Lung (tissue), 12 donors: ENCODE measurements around the gene DENND6B. TPM values are rescaled to one million over a fixed set of nuclear protein-coding genes. Genes with fewer than 3 reads are reported as not detected.

Experiments
- ATAC-seq: fragments of 200-7000 bp; cut with Tn5 transposase; one replicate; pipeline ENCODE4 v1.9.1; 2020; ENCODE audit warnings: moderate number of reproducible peaks; ENCODE audit not compliant: insufficient read depth, low FRiP score
- DNase-seq, 3 donors: peaks; one replicate each; pipeline ENCODE4 v3.0.0-alpha.2; 2013 to 2017
- H3K27ac ChIP-seq, 2 donors: one replicate each; pipeline ENCODE4 v1.5.1; 2013; ENCODE audit warnings: mild to moderate bottlenecking in 2 of 2, moderate library complexity in 2 of 2, control low read depth in 1 of 2, inconsistent platforms in 1 of 2, low read depth in 1 of 2, low read length in 1 of 2
- H3K27me3 ChIP-seq, 3 donors: one replicate each; pipeline ENCODE4 v1.5.1; 2013; ENCODE audit warnings: low read length in 2 of 3; ENCODE audit not compliant: control insufficient read depth in 3 of 3, insufficient read depth in 3 of 3
- H3K36me3 ChIP-seq, 4 donors: one replicate each; pipeline ENCODE4 v1.5.1; 2013; ENCODE audit warnings: low read length in 4 of 4, mild to moderate bottlenecking in 1 of 4, moderate library complexity in 1 of 4; ENCODE audit not compliant: control insufficient read depth in 4 of 4, insufficient read depth in 4 of 4
- H3K4me1 ChIP-seq, 5 donors: one replicate each; pipeline ENCODE4 v1.5.1; 2013; ENCODE audit warnings: low read length in 5 of 5, mild to moderate bottlenecking in 2 of 5, moderate library complexity in 1 of 5; ENCODE audit not compliant: control insufficient read depth in 5 of 5, insufficient read depth in 5 of 5
- H3K4me3 ChIP-seq: one replicate; pipeline ENCODE4 v1.5.1; 2013; ENCODE audit warnings: mild to moderate bottlenecking, control low read depth, moderate library complexity
- H3K9ac ChIP-seq, 2 donors: one replicate each; pipeline ENCODE4 v1.5.1; 2013; ENCODE audit warnings: low read length in 2 of 2, control low read depth in 1 of 2; ENCODE audit not compliant: insufficient read depth in 1 of 2
- H3K9me3 ChIP-seq, 4 donors: one replicate each; pipeline ENCODE4 v1.5.1; 2013; ENCODE audit warnings: low read length in 3 of 4, mild to moderate bottlenecking in 1 of 4, moderate library complexity in 1 of 4; ENCODE audit not compliant: control insufficient read depth in 4 of 4, insufficient read depth in 3 of 4
- CTCF ChIP-seq: IDR thresholded peaks from 2 replicates; pipeline ENCODE4 v1.5.1; 2012; ENCODE audit warnings: mild to moderate bottlenecking; ENCODE audit errors: control extremely low read depth, extremely low read depth
- whole genome bisulfite sequencing, 2 donors: extraction: QIAGEN DNeasy Blood & Tissue Kit; methylation state at CpG; one replicate each; pipeline ENCODE4 v1.1.7; 2013; 5-methylcytosine and 5-hydroxymethylcytosine counted together
- polyA plus RNA-seq, 2 donors: library from polyadenylated mRNA; stranded (reverse); fragments of 200-250 nt; gene quantifications; one replicate each; pipeline ENCODE4 v1.2.1, GENCODE V29; 2013
- total RNA-seq, 2 donors: library from RNA; depleted of rRNA in 1 of 2; stranded (reverse); fragments of >200 nt in 1 of 2; gene quantifications; one replicate each; pipeline ENCODE4 v1.2.1, GENCODE V29; 2014 to 2021
- donor health status: control.
- donor health status: control.
- donor health status: Bipolar disorder and iron deficiency.
- donor health status: healthy.
- donor health status: DM: yes; HTN: yes; CAD: no.

The DENND6B gene
- total and polyA plus RNA-seq, 4 donors: 8.0 to 26.0 (median 12.6) TPM

GRCh38 chr22:50343541-50343935, 16.7 kb upstream of the DENND6B start:
- 0% methylated on average over 8 to 9 of the region's 9 CpGs for WGBS, 2 donors
- Histone ChIP-seq H3K9ac (peak overlapping the region in 1 of 2 donors; percentile 55), H3K4me3 (peak overlapping the region; percentile 78), H3K27me3 (no peaks in the 10 kb centered on the region), H3K4me1 (peaks cover 0 to 16% (median 5%) of the 10 kb centered on the region in 5 donors), H3K9me3 (peaks cover 0 to 6% (median 0%) of the 10 kb centered on the region in 4 donors), H3K36me3 (peaks cover 0 to 5% (median 1%) of the 10 kb centered on the region in 4 donors), H3K27ac (peak overlapping the region; percentile 81 to 87)
- no peak for TF ChIP-seq CTCF
- DNase-seq (no peak), ATAC-seq (no peak)

GRCh38 chr22:50342651-50343540, 16.1 kb upstream of the DENND6B start, which contains the start of gene PPP6R2:
Gene PPP6R2, plus strand, starts transcription at chr22:50343327. Its CDS starts 50,582 bp downstream, at chr22:50393909.
- Histone ChIP-seq H3K9ac (peak within 1 kb of the TSS in 1 of 2 donors; percentile 55), H3K4me3 (peak within 1 kb of the TSS; percentile 78), H3K36me3 (peaks cover 0 to 5% (median 1%) of the 10 kb centered on the region in 4 donors), H3K27ac (peak within 1 kb of the TSS; percentile 81 to 87), H3K27me3 (no peaks in the 10 kb centered on the region), H3K4me1 (peaks cover 0 to 16% (median 5%) of the 10 kb centered on the region in 5 donors), H3K9me3 (peaks cover 0 to 6% (median 0%) of the 10 kb centered on the region in 4 donors)
- WGBS, 2 donors: 1% methylated on average over 71 to 87 of the region's 87 CpGs
- ATAC-seq: peak; percentile 91
- TF ChIP-seq CTCF: no peak
- DNase-seq: peak; percentile 70 to 86 (median 78)

GRCh38 chr22:50341977-50342650, 15.3 kb upstream of the DENND6B start:
- peak; percentile 89 to 91 (median 89) for DNase-seq
- Histone ChIP-seq H3K4me1 (peaks cover 0 to 16% (median 5%) of the 10 kb centered on the region in 5 donors), H3K9ac (no peak overlapping the region), H3K4me3 (no peak overlapping the region), H3K9me3 (peaks cover 0 to 6% (median 0%) of the 10 kb centered on the region in 4 donors), H3K27me3 (no peaks in the 10 kb centered on the region), H3K27ac (peak overlapping the region in 1 of 2 donors; percentile 11), H3K36me3 (peaks cover 0 to 5% (median 1%) of the 10 kb centered on the region in 4 donors)
- WGBS, 2 donors: 11 to 12% methylated on average over 26 of the region's 26 CpGs
- peak; percentile 80 for ATAC-seq
- TF ChIP-seq CTCF: peak; percentile 98
